HepG2 (cell line): ENCODE measurements around the gene ZCCHC24. TPM values are rescaled to one million over a fixed set of nuclear protein-coding genes. Genes with fewer than 3 reads are reported as not detected.

Experiments used
- BORCS8-MEF2B ChIP-seq: sonication (generic); formaldehyde crosslinking; IDR thresholded peaks from 2 replicates; pipeline ENCODE4 v1.8.0; 2022; ENCODE audit warnings: mild to moderate bottlenecking, missing genetic modification reagents
- ELF4 ChIP-seq: sonication (generic); formaldehyde crosslinking; IDR thresholded peaks from 2 replicates; pipeline ENCODE4 v1.5.0; 2020; ENCODE audit warnings: missing genetic modification reagents, mild to moderate bottlenecking, moderate library complexity, borderline replicate concordance
- GABPB1 ChIP-seq: IDR thresholded peaks from 2 replicates; pipeline ENCODE4 v1.6.1; 2016; ENCODE audit warnings: mild to moderate bottlenecking, missing genetic modification reagents, moderate library complexity, missing compliant biosample characterization
- GLI4 ChIP-seq: sonication (generic); formaldehyde crosslinking; IDR thresholded peaks from 2 replicates; pipeline ENCODE4 v1.5.1; 2020; ENCODE audit warnings: missing genetic modification reagents, mild to moderate bottlenecking, moderate library complexity, borderline replicate concordance
- HNRNPL ChIP-seq: fragments of 200-400 bp; formaldehyde crosslinking; IDR thresholded peaks from 2 replicates; pipeline ENCODE4 v1.6.1; 2017; ENCODE audit warnings: mild to moderate bottlenecking, low read depth, low read length
- MEIS1 ChIP-seq: sonication (generic); formaldehyde crosslinking; IDR thresholded peaks from 2 replicates; pipeline ENCODE4 v1.9.0; 2021; ENCODE audit warnings: mild to moderate bottlenecking, missing genetic modification reagents, moderate library complexity, borderline replicate concordance
- MYC ChIP-seq: sonication (generic); formaldehyde crosslinking; IDR thresholded peaks from 2 replicates; pipeline ENCODE4 v1.9.0; 2021; ENCODE audit warnings: missing genetic modification reagents, borderline replicate concordance
- NAIF1 ChIP-seq: sonication (generic); formaldehyde crosslinking; IDR thresholded peaks from 2 replicates; pipeline ENCODE4 v1.5.0; 2020; ENCODE audit warnings: mild to moderate bottlenecking, missing genetic modification reagents, borderline replicate concordance
- NFIC ChIP-seq: IDR thresholded peaks from 2 replicates; pipeline ENCODE4 v1.6.1; 2012; ENCODE audit warnings: mild to moderate bottlenecking, low read length, inconsistent platforms
- NKX3-1 ChIP-seq: sonication (generic); formaldehyde crosslinking; IDR thresholded peaks from 2 replicates; pipeline ENCODE4 v1.5.0; 2020; ENCODE audit warnings: missing genetic modification reagents
- ZBTB20 ChIP-seq: sonication (generic); formaldehyde crosslinking; IDR thresholded peaks from 2 replicates; pipeline ENCODE4 v1.8.1; 2023; ENCODE audit warnings: missing genetic modification reagents, low read depth, mild to moderate bottlenecking, borderline replicate concordance
- ZBTB38 ChIP-seq: sonication (generic); formaldehyde crosslinking; IDR thresholded peaks from 2 replicates; pipeline ENCODE4 v1.5.1; 2020; ENCODE audit warnings: mild to moderate bottlenecking, missing genetic modification reagents
- ZBTB7A ChIP-seq: sonication (generic); formaldehyde crosslinking; IDR thresholded peaks from 2 replicates; pipeline ENCODE4 v1.8.0; 2022; ENCODE audit warnings: mild to moderate bottlenecking, missing genetic modification reagents
- ZFP90 ChIP-seq: sonication (generic); formaldehyde crosslinking; IDR thresholded peaks from 2 replicates; pipeline ENCODE4 v1.8.0; 2022; ENCODE audit warnings: missing genetic modification reagents, mild to moderate bottlenecking, inconsistent platforms, borderline replicate concordance
- ZKSCAN1 ChIP-seq: fragments of 150-350 bp; IDR thresholded peaks from 2 replicates; pipeline ENCODE4 v1.6.1; 2014; ENCODE audit warnings: low read length
- ZNF121 ChIP-seq: sonication (generic); formaldehyde crosslinking; IDR thresholded peaks from 2 replicates; pipeline ENCODE4 v1.5.0; 2020; ENCODE audit warnings: mild to moderate bottlenecking, missing genetic modification reagents
- ZNF274 ChIP-seq: sonication (generic); formaldehyde crosslinking; IDR thresholded peaks from 2 replicates; pipeline ENCODE4 v1.5.1; 2020; ENCODE audit warnings: mild to moderate bottlenecking, missing genetic modification reagents
- ZNF33A ChIP-seq: sonication (generic); formaldehyde crosslinking; IDR thresholded peaks from 2 replicates; pipeline ENCODE4 v1.5.1; 2020; ENCODE audit warnings: missing genetic modification reagents, mild to moderate bottlenecking, moderate library complexity, borderline replicate concordance
- ZNF598 ChIP-seq: sonication (generic); formaldehyde crosslinking; IDR thresholded peaks from 2 replicates; pipeline ENCODE4 v1.5.1; 2020; ENCODE audit warnings: mild to moderate bottlenecking, missing genetic modification reagents, borderline replicate concordance
- ZNF646 ChIP-seq: sonication (generic); formaldehyde crosslinking; IDR thresholded peaks from 2 replicates; pipeline ENCODE4 v1.9.0; 2021; ENCODE audit warnings: mild to moderate bottlenecking, missing genetic modification reagents
- ZNF670 ChIP-seq: sonication (generic); formaldehyde crosslinking; IDR thresholded peaks from 2 replicates; pipeline ENCODE4 v1.8.0; 2022; ENCODE audit warnings: mild to moderate bottlenecking, missing genetic modification reagents, borderline replicate concordance
- ZNF709 ChIP-seq: sonication (generic); formaldehyde crosslinking; IDR thresholded peaks from 2 replicates; pipeline ENCODE4 v1.5.0; 2020; ENCODE audit warnings: mild to moderate bottlenecking, missing genetic modification reagents
- ZNF746 ChIP-seq: sonication (generic); formaldehyde crosslinking; IDR thresholded peaks from 2 replicates; pipeline ENCODE4 v1.8.0; 2022; ENCODE audit warnings: mild to moderate bottlenecking, missing genetic modification reagents
- ZNF772 ChIP-seq: sonication (generic); formaldehyde crosslinking; IDR thresholded peaks from 2 replicates; pipeline ENCODE4 v1.5.0; 2020; ENCODE audit warnings: mild to moderate bottlenecking, missing genetic modification reagents
- ZSCAN21 ChIP-seq: sonication (generic); formaldehyde crosslinking; IDR thresholded peaks from 2 replicates; pipeline ENCODE4 v1.8.0; 2022; ENCODE audit warnings: mild to moderate bottlenecking, missing genetic modification reagents, moderate library complexity, borderline replicate concordance
- polyA plus RNA-seq, 8 experiments: library from polyadenylated mRNA; depleted of rRNA in 3 of 8; stranded (reverse) in 7 of 8; unstranded in 1 of 8; fragments of >200 nt; fragmentation: Illumina TruSeq in 4 of 8; extraction: Trizol in 4 of 8; gene quantifications; 2 replicates each; pipeline versions ENCODE4 v1.2.1 to v1.2.3, GENCODE V29; 2011 to 2016; ENCODE audit warnings: low read depth in 4 of 8, missing spikeins in 1 of 8, mixed read lengths in 1 of 8; ENCODE audit not compliant: insufficient read depth in 1 of 8
- total RNA-seq, 5 experiments: library from RNA; depleted of rRNA; stranded (reverse); fragments of >200 nt; fragmentation: Illumina TruSeq; extraction: Trizol; gene quantifications; 2 replicates each; pipeline ENCODE4 v1.2.3, GENCODE V29; 2016; ENCODE audit warnings: low read depth in 1 of 5

The ZCCHC24 gene
- total and polyA plus RNA-seq, 2 of the 13 experiments (the other 11 are each of a cell fraction or from before 2014, with no cell fraction given), result 3.1 to 7.9 TPM

- TF ChIP-seq ZNF598 (CRISPR knock-in tag) (no peak), GLI4 (CRISPR knock-in tag) (no peak), MYC (CRISPR knock-in tag) (no peak), ZNF121 (CRISPR knock-in tag) (no peak), MEIS1 (0 out of 2 replicates have a peak, but pooled peaks have one; percentile 38), NAIF1 (CRISPR knock-in tag) (no peak), ZBTB7A (no peak), NFIC (no peak), HNRNPL (no peak), ZBTB38 (CRISPR knock-in tag) (no peak), ZNF274 (no peak), ZNF746 (CRISPR knock-in tag) (no peak), ZNF772 (no peak), ZFP90 (CRISPR knock-in tag) (no peak), ZNF670 (CRISPR knock-in tag) (0 out of 2 replicates have a peak, but pooled peaks have one; percentile 40), ZNF646 (CRISPR knock-in tag) (peak; percentile 56; the same call in 1 of the 2 replicates), ZSCAN21 (CRISPR knock-in tag) (no peak), NKX3-1 (CRISPR knock-in tag) (no peak), ZNF709 (CRISPR knock-in tag) (no peak), ELF4 (CRISPR knock-in tag) (no peak), GABPB1 (no peak), ZKSCAN1 (no peak), ZBTB20 (CRISPR knock-in tag) (no peak), BORCS8-MEF2B (CRISPR knock-in tag) (no peak), ZNF33A (CRISPR knock-in tag) (no peak)
Observed at GRCh38 chr10:79445977-79446757, 743 bp upstream of the ZCCHC24 start (continued).
